OCI-LY1 (cell line): ENCODE measurements around the gene RUVBL2.

Source experiments
- CTCF ChIP-seq: fragments of 200-600 bp; sonication (generic), shearing (Covaris generic); IDR thresholded peaks from 2 replicates; pipeline ENCODE4 v1.5.1; 2017; ENCODE audit warnings: mild to moderate bottlenecking, antibody characterized with exemption, low read length, moderate library complexity, mixed read lengths
- EZH2 ChIP-seq: fragments of 200-600 bp; sonication (generic), shearing (Covaris generic); IDR thresholded peaks from 2 replicates; pipeline ENCODE4 v1.8.0; 2017; ENCODE audit warnings: borderline replicate concordance, mixed run types, mild to moderate bottlenecking, antibody characterized with exemption, low read length, moderate library complexity, mixed read lengths

- TF ChIP-seq EZH2 = no peak
- TF ChIP-seq CTCF = no peak
Measured at GRCh38 chr19:48988860-48989259, 4.8 kb upstream of the RUVBL2 start.
